ENCODE measurements around the gene ZNF354B.
"Not testable (repeated sequence)": the region's sequence is repeated elsewhere in the genome, so short reads cannot be mapped to it uniquely, and the experiment has no call there.

Gene ZNF354B

GRCh38 chr5:178859625-178860521, at the start of gene ZNF354B:
Gene ZNF354B (plus strand): TSS chr5:178859953. CDS start chr5:178861048, 1,095 bp downstream.
- peak; percentile 97 for DNase-seq

GRCh38 chr5:178817506-178817905, 42.2 kb upstream of the ZNF354B start:
- no peak for DNase-seq

- no peak for DNase-seq
These were observed 41.7 kb upstream of the ZNF354B start for GRCh38 chr5:178818094-178818493.

- no peak for DNase-seq
These were observed 39.8 kb upstream of the ZNF354B start for GRCh38 chr5:178820001-178820400.

- no peak for DNase-seq
These were observed 34.3 kb upstream of the ZNF354B start for GRCh38 chr5:178825444-178825843.

GRCh38 chr5:178826216-178826615, 33.5 kb upstream of the ZNF354B start:
- no peak for DNase-seq

GRCh38 chr5:178827636-178828035, 32.1 kb upstream of the ZNF354B start:
- no peak for DNase-seq

GRCh38 chr5:178831049-178831448, 28.7 kb upstream of the ZNF354B start:
- peak; percentile 41 for DNase-seq

- peak; percentile 92 for DNase-seq
These were observed 27.0 kb upstream of the ZNF354B start for GRCh38 chr5:178832618-178833201.

- no peak for DNase-seq
These were observed 23.1 kb upstream of the ZNF354B start for GRCh38 chr5:178836628-178837027.

- peak; percentile 15 for DNase-seq
These were observed 20.9 kb upstream of the ZNF354B start for GRCh38 chr5:178838695-178839318.

GRCh38 chr5:178839319-178839704, 20.4 kb upstream of the ZNF354B start:
- peak; percentile 77 for DNase-seq

GRCh38 chr5:178840399-178840798, 19.4 kb upstream of the ZNF354B start:
- not testable (repeated sequence) for DNase-seq

- DNase-seq: no peak
These were observed 10.4 kb upstream of the ZNF354B start for GRCh38 chr5:178849316-178849715.

- no peak for DNase-seq
These were observed 7.8 kb upstream of the ZNF354B start for GRCh38 chr5:178851951-178852350.

GRCh38 chr5:178854284-178854683, 5.5 kb upstream of the ZNF354B start:
- DNase-seq: no peak

GRCh38 chr5:178860615-178861014, 862 bp downstream of the ZNF354B start:
- DNase-seq: not testable (repeated sequence)

- no peak for DNase-seq
These were observed 1.9 kb downstream of the ZNF354B start for GRCh38 chr5:178861627-178862026.

GRCh38 chr5:178866946-178867345, 7.2 kb downstream of the ZNF354B start:
- DNase-seq: no peak

- no peak for DNase-seq
These were observed 9.8 kb downstream of the ZNF354B start for GRCh38 chr5:178869577-178869976.

GRCh38 chr5:178870411-178870810, 10.7 kb downstream of the ZNF354B start:
- no peak for DNase-seq

- DNase-seq: no peak
These were observed 12.5 kb downstream of the ZNF354B start for GRCh38 chr5:178872302-178872701.

GRCh38 chr5:178883115-178883694, 23.5 kb downstream of the ZNF354B start:
- DNase-seq: not testable (repeated sequence)

All from NCI-H69 (cell line).